ENCODE results near the gene LMCD1.

Gene LMCD1

GRCh38 chr3:8506571-8507061, 5.0 kb downstream of the LMCD1 start:
- no peak for TF ChIP-seq REST (IDR thresholded peaks at IDR 0.05; ENCODE audit: low read depth)
- TF ChIP-seq RAD21 (IDR thresholded peaks at IDR 0.05; ENCODE audit: low read depth) = no peak
- TF ChIP-seq USF1 (IDR thresholded peaks at IDR 0.05) = no peak
- TF ChIP-seq EP300 (IDR thresholded peaks at IDR 0.05; ENCODE audit: borderline replicate concordance) = no peak
- no peak for TF ChIP-seq FOXM1 (IDR thresholded peaks at IDR 0.05; ENCODE audit: borderline replicate concordance, low read depth)
- TF ChIP-seq ZBTB7A (IDR thresholded peaks at IDR 0.05; ENCODE audit: low read depth) = no peak
- no peak for TF ChIP-seq YY1 (IDR thresholded peaks at IDR 0.05; ENCODE audit: low read depth)
- TF ChIP-seq MAX (IDR thresholded peaks at IDR 0.05) = no peak
- no peak for TF ChIP-seq CREB1 (IDR thresholded peaks at IDR 0.05; ENCODE audit: low read depth)
- no peak for TF ChIP-seq NFIC (IDR thresholded peaks at IDR 0.05)
- TF ChIP-seq EGR1 (IDR thresholded peaks at IDR 0.05) = no peak
- TF ChIP-seq TAF1 (IDR thresholded peaks at IDR 0.05; ENCODE audit: low read depth) = no peak
- TF ChIP-seq CEBPB (IDR thresholded peaks at IDR 0.05) = no peak
- no peak for TF ChIP-seq TCF12 (IDR thresholded peaks at IDR 0.05; ENCODE audit: low read depth)

GRCh38 chr3:8507496-8507895, 5.9 kb downstream of the LMCD1 start:
- TF ChIP-seq TEAD4 (IDR thresholded peaks at IDR 0.05) (no peak), RAD21 (IDR thresholded peaks at IDR 0.05; ENCODE audit: low read depth) (no peak), USF1 (IDR thresholded peaks at IDR 0.05) (no peak), ZBTB7A (IDR thresholded peaks at IDR 0.05; ENCODE audit: low read depth) (no peak), CEBPB (IDR thresholded peaks at IDR 0.05) (no peak), REST (IDR thresholded peaks at IDR 0.05; ENCODE audit: low read depth) (no peak)

- TF ChIP-seq YY1 (IDR thresholded peaks at IDR 0.05; ENCODE audit: low read depth) (no peak), NFIC (IDR thresholded peaks at IDR 0.05) (no peak), ZBTB7A (IDR thresholded peaks at IDR 0.05; ENCODE audit: low read depth) (no peak), TCF12 (IDR thresholded peaks at IDR 0.05; ENCODE audit: low read depth) (no peak), EP300 (IDR thresholded peaks at IDR 0.05; ENCODE audit: borderline replicate concordance) (no peak), REST (IDR thresholded peaks at IDR 0.05; ENCODE audit: low read depth) (no peak), FOXM1 (IDR thresholded peaks at IDR 0.05; ENCODE audit: borderline replicate concordance, low read depth) (no peak), RAD21 (IDR thresholded peaks at IDR 0.05; ENCODE audit: low read depth) (no peak), MAX (IDR thresholded peaks at IDR 0.05) (no peak), CREB1 (IDR thresholded peaks at IDR 0.05; ENCODE audit: low read depth) (no peak), TAF1 (IDR thresholded peaks at IDR 0.05; ENCODE audit: low read depth) (no peak), TEAD4 (IDR thresholded peaks at IDR 0.05) (no peak), USF1 (IDR thresholded peaks at IDR 0.05) (no peak), EGR1 (IDR thresholded peaks at IDR 0.05) (no peak), CEBPB (IDR thresholded peaks at IDR 0.05) (no peak)
These were observed 8.3 kb downstream of the LMCD1 start for GRCh38 chr3:8509961-8510360.

GRCh38 chr3:8512234-8512633, 10.6 kb downstream of the LMCD1 start:
- TF ChIP-seq MAX (IDR thresholded peaks at IDR 0.05) = no peak

Data from Ishikawa (cell line).